ENCODE measurements around the gene COQ8A.

DNA sequence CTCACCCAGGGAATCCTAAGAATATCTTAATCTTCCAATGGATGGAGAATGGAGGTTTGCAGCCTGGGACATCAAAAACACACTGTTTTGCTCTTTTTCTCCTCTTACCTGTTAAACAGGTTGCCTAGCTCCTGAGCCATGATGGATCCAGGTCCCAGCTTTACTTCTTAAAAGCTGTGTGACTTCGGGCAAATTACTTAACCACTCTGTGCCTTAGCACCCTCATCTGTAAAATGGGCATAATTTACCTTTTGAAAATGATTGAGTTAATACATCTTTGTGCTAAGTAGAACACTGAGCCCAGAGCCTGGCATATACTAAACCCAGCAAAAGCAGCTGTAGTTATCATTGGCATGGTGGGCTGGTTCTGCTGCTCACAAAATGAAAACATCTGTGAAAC, 10.2 kb downstream of the COQ8A start:
- TF ChIP-seq POLR2A (IDR thresholded peaks at IDR 0.05) (no peak), POLR2AphosphoS5 (IDR thresholded peaks at IDR 0.05) (no peak), CTCF (IDR thresholded peaks at IDR 0.05) (no peak), EP300 (IDR thresholded peaks at IDR 0.05) (no peak)

Data from stomach (tissue), 4 donors.